GM13977 (cell line): Measurements from ENCODE around the gene ZHX3.

Experiments
- DNase-seq: peaks from one replicate; pipeline ENCODE4 v3.0.0; 2012; ENCODE audit warnings: low spot score
- in situ Hi-C: fragments of 300-500 bp; cut with MboI; formaldehyde crosslinking; loops from one replicate; pipeline ENCODE4 v1.12.0; 2022; ENCODE audit warnings: low sequenced_read_pairs, low pct_unique_long_range_greater_than_20kb, mixed read lengths, inconsistent platforms; ENCODE audit not compliant: unreplicated experiment
- TF ChIP-seq, protein P1 (sequence below): IDR thresholded peaks from 2 replicates; pipeline ENCODE4 v1.5.1; 2012; ENCODE audit warnings: mild to moderate bottlenecking, control low read depth; ENCODE audit not compliant: insufficient read depth; ENCODE audit errors: extremely low read depth, missing control alignments

ZHX3 gene

DNA sequence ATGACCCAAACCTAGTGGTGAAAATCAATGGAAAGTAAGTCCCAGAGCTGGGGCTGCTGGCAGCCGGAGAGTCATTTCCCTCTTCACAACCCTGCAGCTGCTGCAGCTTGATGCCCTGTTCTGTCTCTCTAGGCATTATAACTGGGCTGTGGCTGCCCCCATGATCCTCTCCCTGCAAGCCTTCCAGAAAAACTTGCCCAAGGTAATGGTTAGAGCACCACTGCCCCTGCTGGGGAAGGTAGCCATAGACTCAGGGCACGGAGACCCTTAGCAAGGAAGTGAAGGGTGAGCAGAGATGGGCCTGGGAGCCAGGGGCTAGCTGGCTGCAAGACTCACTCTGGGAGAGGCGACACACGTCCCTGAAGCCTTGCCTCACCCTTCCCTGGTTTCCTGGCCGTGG lies 35.1 kb upstream of the ZHX3 start:
- in situ Hi-C loops, result no loop called here
- DNase-seq, result no peak
- TF ChIP-seq, protein P1, sequence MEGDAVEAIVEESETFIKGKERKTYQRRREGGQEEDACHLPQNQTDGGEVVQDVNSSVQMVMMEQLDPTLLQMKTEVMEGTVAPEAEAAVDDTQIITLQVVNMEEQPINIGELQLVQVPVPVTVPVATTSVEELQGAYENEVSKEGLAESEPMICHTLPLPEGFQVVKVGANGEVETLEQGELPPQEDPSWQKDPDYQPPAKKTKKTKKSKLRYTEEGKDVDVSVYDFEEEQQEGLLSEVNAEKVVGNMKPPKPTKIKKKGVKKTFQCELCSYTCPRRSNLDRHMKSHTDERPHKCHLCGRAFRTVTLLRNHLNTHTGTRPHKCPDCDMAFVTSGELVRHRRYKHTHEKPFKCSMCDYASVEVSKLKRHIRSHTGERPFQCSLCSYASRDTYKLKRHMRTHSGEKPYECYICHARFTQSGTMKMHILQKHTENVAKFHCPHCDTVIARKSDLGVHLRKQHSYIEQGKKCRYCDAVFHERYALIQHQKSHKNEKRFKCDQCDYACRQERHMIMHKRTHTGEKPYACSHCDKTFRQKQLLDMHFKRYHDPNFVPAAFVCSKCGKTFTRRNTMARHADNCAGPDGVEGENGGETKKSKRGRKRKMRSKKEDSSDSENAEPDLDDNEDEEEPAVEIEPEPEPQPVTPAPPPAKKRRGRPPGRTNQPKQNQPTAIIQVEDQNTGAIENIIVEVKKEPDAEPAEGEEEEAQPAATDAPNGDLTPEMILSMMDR, result no peak

- in situ Hi-C loops, result no loop called here
- TF ChIP-seq, protein P1, result no peak
- DNase-seq, result no peak
Observed at GRCh38 chr20:41352106-41352505, 34.6 kb upstream of the ZHX3 start.

DNA sequence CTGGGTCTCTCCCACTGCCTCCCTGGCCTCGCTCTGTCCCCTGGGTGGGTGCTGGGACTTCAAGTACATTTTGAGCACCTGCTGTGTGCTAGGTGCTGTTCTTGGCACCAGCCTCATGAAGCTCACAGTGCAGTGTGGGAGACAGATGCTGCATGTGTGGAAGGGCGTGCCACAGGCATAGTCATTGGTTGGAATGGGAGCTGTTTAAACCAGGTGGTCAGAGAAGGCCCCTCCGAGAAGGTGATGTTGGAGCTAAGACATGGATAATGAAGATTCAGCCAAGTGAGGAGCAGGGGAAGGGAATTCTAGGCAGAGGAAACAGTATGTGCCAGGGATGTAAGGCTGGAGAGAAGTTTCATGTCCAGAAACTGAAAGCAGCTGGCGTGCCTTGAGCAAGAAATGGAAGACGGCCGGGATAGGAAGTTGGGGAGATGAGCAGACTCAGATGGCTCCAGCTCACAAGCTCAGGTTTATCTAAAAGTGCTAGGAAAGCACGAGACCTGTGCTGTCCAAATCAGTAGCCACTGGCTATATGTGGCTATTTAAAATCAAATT lies 33.0 kb upstream of the ZHX3 start:
- TF ChIP-seq, protein P1, result no peak
- DNase-seq, result no peak
- in situ Hi-C loops, result no loop called here

- in situ Hi-C loops, result no loop called here
- no peak for DNase-seq
- TF ChIP-seq, protein P1, result no peak
Observed at GRCh38 chr20:41349943-41350342, 32.4 kb upstream of the ZHX3 start.

- TF ChIP-seq, protein P1, result no peak
- no peak for DNase-seq
- in situ Hi-C loops, result no loop called here
Observed at GRCh38 chr20:41349266-41349665, 31.7 kb upstream of the ZHX3 start.

GRCh38 chr20:41348430-41349172 lies 31.1 kb upstream of the ZHX3 start:
- in situ Hi-C loops, result no loop called here
- DNase-seq, result no peak
- TF ChIP-seq, protein P1, result no peak
